HFFc6 (cell line): ENCODE results near the gene ASIC2. TPM values are rescaled to one million over a fixed set of nuclear protein-coding genes. Genes with fewer than 3 reads are reported as not detected.

Experiments used
- DNase-seq: peaks from one replicate; pipeline ENCODE4 v3.0.0-alpha.2; 2018
- H3K27ac Mint-ChIP-seq: 2 replicates; pipeline ENCODE4 v1.8.0; 2020; ENCODE audit warnings: mild to moderate bottlenecking, mixed read lengths
- H3K27me3 Mint-ChIP-seq: 2 replicates; pipeline ENCODE4 v1.8.0; 2021; ENCODE audit warnings: mild to moderate bottlenecking, moderate library complexity, mixed read lengths; ENCODE audit not compliant: insufficient read depth
- H3K36me3 Mint-ChIP-seq: 2 replicates; pipeline ENCODE4 v1.8.0; 2021; ENCODE audit warnings: low read depth, mixed read lengths
- H3K4me1 Mint-ChIP-seq: 2 replicates; pipeline ENCODE4 v1.8.0; 2020; ENCODE audit warnings: low read depth, mixed read lengths
- H3K4me3 Mint-ChIP-seq: 2 replicates; pipeline ENCODE4 v1.8.0; 2020; ENCODE audit warnings: mild to moderate bottlenecking, moderate library complexity, mixed read lengths
- H3K9me3 Mint-ChIP-seq: 2 replicates; pipeline ENCODE4 v1.8.0; 2020; ENCODE audit warnings: mild to moderate bottlenecking, mixed read lengths
- CTCF ChIP-seq: fragments of 200-600 bp; sonication (generic); IDR thresholded peaks from 2 replicates; pipeline ENCODE4 v1.5.0; 2021; ENCODE audit warnings: antibody characterized with exemption, mild to moderate bottlenecking
- total RNA-seq, 6 experiments: library from RNA; stranded (reverse); fragmentation: NEBNext Ultra II Directional; extraction: Animal tissue kit (Norgen Biotek cat#: 25700); gene quantifications; 2 replicates in 1 of 6; 3 replicates in 5 of 6; pipeline ENCODE4 v1.2.3, GENCODE V29; 2021

The ASIC2 gene
- total RNA-seq, 6 experiments from 2014 or later, result not detected

- Mint-ChIP-seq H3K9me3 (peaks cover 26% of the 10 kb centered on the region), H3K27me3 (peaks cover 2% of the 10 kb centered on the region; the same call in 1 of the 2 replicates), H3K36me3 (no peaks in the 10 kb centered on the region), H3K27ac (no peak overlapping the region), H3K4me1 (no peaks in the 10 kb centered on the region), H3K4me3 (no peak overlapping the region)
- DNase-seq, result no peak
- no peak for TF ChIP-seq CTCF
These were observed 213.0 kb downstream of the ASIC2 start for GRCh38 chr17:33080091-33080490.

- DNase-seq, result no peak
- TF ChIP-seq CTCF, result no peak
- H3K27ac Mint-ChIP-seq, result no peak overlapping the region
- no peaks in the 10 kb centered on the region for H3K4me1 Mint-ChIP-seq
- peaks cover 2% of the 10 kb centered on the region; the same call in 1 of the 2 replicates for H3K27me3 Mint-ChIP-seq
- peaks cover 26% of the 10 kb centered on the region for H3K9me3 Mint-ChIP-seq
- H3K4me3 Mint-ChIP-seq, result no peak overlapping the region
- no peaks in the 10 kb centered on the region for H3K36me3 Mint-ChIP-seq
These were observed 213.9 kb downstream of the ASIC2 start for GRCh38 chr17:33079201-33079600.

GRCh38 chr17:33076979-33077378 is 216.1 kb downstream of the ASIC2 start:
- H3K27me3 Mint-ChIP-seq, result peaks cover 5% of the 10 kb centered on the region; the same call in 1 of the 2 replicates
- no peaks in the 10 kb centered on the region for H3K4me1 Mint-ChIP-seq
- H3K36me3 Mint-ChIP-seq, result no peaks in the 10 kb centered on the region
- H3K4me3 Mint-ChIP-seq, result no peak overlapping the region
- H3K9me3 Mint-ChIP-seq, result peaks cover 29% of the 10 kb centered on the region
- DNase-seq, result no peak
- no peak for TF ChIP-seq CTCF
- no peak overlapping the region for H3K27ac Mint-ChIP-seq

GRCh38 chr17:33073416-33073815 is 219.7 kb downstream of the ASIC2 start:
- no peak for DNase-seq
- Mint-ChIP-seq H3K4me3 (no peak overlapping the region), H3K27ac (no peak overlapping the region), H3K27me3 (peaks cover 5% of the 10 kb centered on the region; the same call in 1 of the 2 replicates), H3K4me1 (no peaks in the 10 kb centered on the region), H3K36me3 (no peaks in the 10 kb centered on the region), H3K9me3 (peaks cover 32% of the 10 kb centered on the region)
- TF ChIP-seq CTCF, result no peak

GRCh38 chr17:33072421-33073161 is 220.5 kb downstream of the ASIC2 start:
- Mint-ChIP-seq H3K4me1 (no peaks in the 10 kb centered on the region), H3K4me3 (no peak overlapping the region), H3K9me3 (peaks cover 30% of the 10 kb centered on the region), H3K27me3 (peaks cover 4% of the 10 kb centered on the region; the same call in 1 of the 2 replicates), H3K36me3 (no peaks in the 10 kb centered on the region), H3K27ac (no peak overlapping the region)
- DNase-seq, result no peak
- no peak for TF ChIP-seq CTCF
